HepG2 (cell line): ENCODE results near the gene GTF2F2.
"Not testable (repeated sequence)": the region's sequence is repeated elsewhere in the genome, so short reads cannot be mapped to it uniquely, and the experiment has no call there.

Experiments
- CTCF ChIP-seq: sonication (generic); formaldehyde crosslinking; IDR thresholded peaks from 2 replicates; pipeline ENCODE4 v1.5.0; 2020; ENCODE audit warnings: mild to moderate bottlenecking, missing genetic modification reagents, moderate library complexity
- ZNF784 ChIP-seq: sonication (generic); formaldehyde crosslinking; IDR thresholded peaks from 2 replicates; pipeline ENCODE4 v1.5.1; 2020; ENCODE audit warnings: missing genetic modification reagents, mild to moderate bottlenecking, borderline replicate concordance
- ZNF850 ChIP-seq: sonication (generic); formaldehyde crosslinking; conservative IDR thresholded peaks from 2 replicates; pipeline ENCODE4 v1.9.0; 2021; ENCODE audit warnings: mild to moderate bottlenecking, missing genetic modification reagents

- not testable (repeated sequence) for TF ChIP-seq ZNF784, ZNF850, CTCF (CRISPR knock-in tag)
Observed at GRCh38 chr13:45298550-45298949, 178.2 kb downstream of the GTF2F2 start.
